ENCODE data around the gene DYSF.

DNA sequence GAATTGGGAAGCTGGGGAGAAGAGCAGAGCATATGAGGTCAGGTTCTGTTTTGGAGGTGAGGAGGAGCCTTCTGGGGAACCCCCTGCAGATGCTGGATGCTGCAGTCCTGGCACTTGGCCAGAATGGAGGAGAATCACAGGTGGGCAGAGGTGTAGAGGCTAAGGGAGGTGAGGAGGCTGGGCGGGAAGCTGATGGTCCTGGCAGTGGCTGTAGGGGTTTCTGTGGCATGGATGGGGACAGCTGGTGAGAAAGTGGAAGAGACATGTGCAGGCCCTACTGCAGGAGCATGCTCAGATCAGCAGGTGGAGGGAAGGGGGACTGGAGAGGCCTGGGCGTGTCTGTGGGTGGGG lies 101.3 kb downstream of the DYSF start:
- TF ChIP-seq, protein P1, sequence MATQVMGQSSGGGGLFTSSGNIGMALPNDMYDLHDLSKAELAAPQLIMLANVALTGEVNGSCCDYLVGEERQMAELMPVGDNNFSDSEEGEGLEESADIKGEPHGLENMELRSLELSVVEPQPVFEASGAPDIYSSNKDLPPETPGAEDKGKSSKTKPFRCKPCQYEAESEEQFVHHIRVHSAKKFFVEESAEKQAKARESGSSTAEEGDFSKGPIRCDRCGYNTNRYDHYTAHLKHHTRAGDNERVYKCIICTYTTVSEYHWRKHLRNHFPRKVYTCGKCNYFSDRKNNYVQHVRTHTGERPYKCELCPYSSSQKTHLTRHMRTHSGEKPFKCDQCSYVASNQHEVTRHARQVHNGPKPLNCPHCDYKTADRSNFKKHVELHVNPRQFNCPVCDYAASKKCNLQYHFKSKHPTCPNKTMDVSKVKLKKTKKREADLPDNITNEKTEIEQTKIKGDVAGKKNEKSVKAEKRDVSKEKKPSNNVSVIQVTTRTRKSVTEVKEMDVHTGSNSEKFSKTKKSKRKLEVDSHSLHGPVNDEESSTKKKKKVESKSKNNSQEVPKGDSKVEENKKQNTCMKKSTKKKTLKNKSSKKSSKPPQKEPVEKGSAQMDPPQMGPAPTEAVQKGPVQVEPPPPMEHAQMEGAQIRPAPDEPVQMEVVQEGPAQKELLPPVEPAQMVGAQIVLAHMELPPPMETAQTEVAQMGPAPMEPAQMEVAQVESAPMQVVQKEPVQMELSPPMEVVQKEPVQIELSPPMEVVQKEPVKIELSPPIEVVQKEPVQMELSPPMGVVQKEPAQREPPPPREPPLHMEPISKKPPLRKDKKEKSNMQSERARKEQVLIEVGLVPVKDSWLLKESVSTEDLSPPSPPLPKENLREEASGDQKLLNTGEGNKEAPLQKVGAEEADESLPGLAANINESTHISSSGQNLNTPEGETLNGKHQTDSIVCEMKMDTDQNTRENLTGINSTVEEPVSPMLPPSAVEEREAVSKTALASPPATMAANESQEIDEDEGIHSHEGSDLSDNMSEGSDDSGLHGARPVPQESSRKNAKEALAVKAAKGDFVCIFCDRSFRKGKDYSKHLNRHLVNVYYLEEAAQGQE (IDR thresholded peaks at IDR 0.05; ENCODE audit: insufficient read depth in 1 of 2, low read depth in 2 of 2, low read length in 1 of 2): no peak
- TF ChIP-seq CTCF (IDR thresholded peaks at IDR 0.05): no peak
